Small intestine (tissue), 7 donors: ENCODE measurements around the gene WDR82. TPM values are rescaled to one million over a fixed set of nuclear protein-coding genes. Genes with fewer than 3 reads are reported as not detected.
A peak's percentile ranks its signal among the peaks of the same experiment; 100 is the strongest.

Experiments used
- DNase-seq, 2 donors: peaks; one replicate each; pipeline versions ENCODE4 v3.0.0 to v3.0.0-alpha.2; 2013
- FAIRE-seq: peaks from 2 replicates; lab custom pipeline; 2012; peaks lifted over from hg19 to GRCh38; lab: Jason Lieb, UNC
- H3K27ac ChIP-seq, 3 donors: one replicate each; pipeline ENCODE4 v1.5.1; 2013; ENCODE audit warnings: low read length in 2 of 3, mild to moderate bottlenecking in 2 of 3, control low read depth in 1 of 3, inconsistent platforms in 1 of 3, low read depth in 1 of 3, moderate library complexity in 1 of 3
- H3K27me3 ChIP-seq, 3 donors: one replicate each; pipeline ENCODE4 v1.6.1; 2013; ENCODE audit warnings: low read length in 3 of 3, inconsistent platforms in 1 of 3; ENCODE audit not compliant: control insufficient read depth in 3 of 3, insufficient read depth in 3 of 3
- H3K36me3 ChIP-seq, 3 donors: one replicate each; pipeline ENCODE4 v1.6.1; 2013; ENCODE audit warnings: low read length in 3 of 3, inconsistent platforms in 1 of 3, low read depth in 1 of 3, mild to moderate bottlenecking in 1 of 3, moderate library complexity in 1 of 3; ENCODE audit not compliant: control insufficient read depth in 3 of 3, insufficient read depth in 2 of 3
- H3K4me1 ChIP-seq, 3 donors: one replicate each; pipeline ENCODE4 v1.6.1; 2013; ENCODE audit warnings: low read length in 2 of 3, inconsistent platforms in 1 of 3, low read depth in 1 of 3, mild to moderate bottlenecking in 1 of 3, moderate library complexity in 1 of 3; ENCODE audit not compliant: control insufficient read depth in 3 of 3, insufficient read depth in 2 of 3
- H3K4me3 ChIP-seq, 3 donors: one replicate each; pipeline ENCODE4 v1.5.1; 2013; ENCODE audit warnings: low read length in 3 of 3, control low read depth in 1 of 3, inconsistent platforms in 1 of 3, low read depth in 1 of 3, mild to moderate bottlenecking in 1 of 3, moderate library complexity in 1 of 3
- H3K9me3 ChIP-seq, 2 donors: one replicate each; pipeline ENCODE4 v1.6.1; 2013; ENCODE audit warnings: low read depth in 1 of 2, low read length in 1 of 2; ENCODE audit not compliant: control insufficient read depth in 2 of 2, insufficient read depth in 1 of 2
- WGBS, 3 donors: extraction: QIAGEN DNeasy Blood & Tissue Kit; methylation state at CpG; one replicate each; pipeline ENCODE4 v1.1.7; 2013; 5-methylcytosine and 5-hydroxymethylcytosine counted together
- polyA plus RNA-seq, 4 donors: library from polyadenylated mRNA; stranded (reverse) in 3 of 4; unstranded in 1 of 4; fragments of 200-250 nt in 3 of 4; fragments of 120-200 nt in 1 of 4; gene quantifications; one replicate each; pipeline versions ENCODE4 v1.2.1 to v1.2.3, GENCODE V29; 2013
- donor health status: healthy with polysubstance abuse.
- donor health status: control.
- donor health status: control.
- donor health status: Bipolar disorder and iron deficiency.
- donor health status: healthy.

WDR82 gene
- polyA plus RNA-seq, 4 donors, result 25.9 to 64.3 (median 36.1) TPM

DNA sequence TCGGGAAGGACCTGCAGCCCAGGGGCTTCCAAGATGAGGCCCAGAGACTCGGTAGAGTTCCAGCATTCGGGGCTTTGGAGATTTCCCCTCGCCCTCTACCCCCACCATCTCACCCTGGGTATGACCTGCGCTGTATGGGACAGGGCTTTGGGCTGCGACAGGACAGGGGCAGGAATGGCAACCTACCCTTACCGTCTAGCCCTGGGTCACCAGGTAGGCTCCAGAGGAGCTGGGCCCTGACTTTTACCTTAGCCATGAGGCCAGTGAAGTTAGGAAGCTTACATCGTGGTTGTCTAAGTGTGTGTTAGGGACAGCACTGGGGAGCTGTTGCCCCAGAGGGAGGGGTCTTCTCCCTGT lies 32.2 kb downstream of the WDR82 start:
- Histone ChIP-seq H3K27ac (peak overlapping the region in 2 of 3 donors; percentile 72 to 91), H3K36me3 (peaks cover 0 to 39% (median 1%) of the 10 kb centered on the region in 3 donors), H3K9me3 (peaks cover 0 to 4% of the 10 kb centered on the region in 2 donors), H3K27me3 (peaks cover 0 to 14% (median 0%) of the 10 kb centered on the region in 3 donors), H3K4me1 (peaks cover 0 to 7% (median 0%) of the 10 kb centered on the region in 3 donors), H3K4me3 (peak overlapping the region in 2 of 3 donors; percentile 49 to 58)
- FAIRE-seq, result no peak
- WGBS, 3 donors, result 39 to 49% (median 39%) methylated on average over 8 of the region's 8 CpGs
- DNase-seq, result no peak

DNA sequence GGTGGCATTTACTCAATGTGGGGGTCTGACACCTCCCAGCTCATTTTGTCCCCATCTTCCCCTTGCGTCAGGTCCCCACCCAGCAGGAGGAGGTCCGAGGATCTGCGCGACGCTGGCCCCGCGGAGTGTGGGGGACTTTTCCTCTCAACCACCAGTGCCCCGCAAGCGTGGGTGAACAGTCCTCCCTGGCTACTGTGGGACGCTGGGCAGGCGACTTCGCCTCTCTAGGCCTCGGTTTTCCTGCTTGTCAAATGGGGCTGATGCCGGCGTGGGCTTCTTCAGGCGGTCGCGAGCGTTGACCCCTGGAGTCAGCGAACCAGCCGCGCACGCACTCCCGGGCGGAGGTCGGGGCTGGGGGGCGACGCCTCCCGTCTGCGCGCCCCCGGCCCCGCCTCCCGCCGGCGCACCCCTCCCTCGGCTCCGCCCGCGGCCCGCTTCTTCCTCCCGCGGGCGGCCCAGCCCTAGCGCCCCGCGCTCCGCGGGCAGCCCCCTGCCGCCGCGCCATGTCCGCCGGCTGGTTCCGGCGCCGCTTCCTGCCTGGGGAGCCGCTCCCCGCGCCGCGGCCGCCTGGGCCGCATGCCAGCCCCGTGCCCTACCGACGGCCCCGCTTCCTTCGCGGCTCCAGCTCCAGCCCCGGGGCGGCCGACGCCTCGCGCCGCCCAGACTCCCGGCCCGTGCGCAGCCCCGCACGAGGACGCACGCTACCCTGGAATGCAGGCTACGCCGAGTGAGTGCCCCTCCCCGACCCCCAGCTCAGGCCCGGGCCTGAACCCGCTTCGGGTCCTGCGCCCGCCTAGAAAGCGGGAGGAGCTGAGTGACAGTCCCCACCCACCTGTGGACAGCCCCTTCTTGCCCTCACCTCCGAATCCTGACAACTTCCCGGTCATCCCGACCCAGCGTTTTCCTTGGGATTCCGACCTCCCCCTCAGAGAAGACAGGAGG lies 32.9 kb downstream of the WDR82 start, which contains the start of gene PPM1M:
PPM1M (plus strand) TSS at position 438 of the 942 bp plus-strand sequence; CDS start at position 504, 66 bp downstream.
- H3K9me3 ChIP-seq, result peaks cover 0 to 4% of the 10 kb centered on the region in 2 donors
- H3K27me3 ChIP-seq, result peaks cover 0 to 14% (median 0%) of the 10 kb centered on the region in 3 donors
- peak within 1 kb of the TSS in 2 of 3 donors; percentile 72 to 91 for H3K27ac ChIP-seq
- whole genome bisulfite sequencing, 3 donors, result 1 to 3% (median 2%) methylated on average over 67 to 98 of the region's 98 CpGs
- peak; percentile 42 to 81 for DNase-seq
- H3K4me3 ChIP-seq, result peak within 1 kb of the TSS; percentile 50 to 58 (median 52)
- peaks cover 0 to 7% (median 0%) of the 10 kb centered on the region in 3 donors for H3K4me1 ChIP-seq
- peaks cover 0 to 32% (median 0%) of the 10 kb centered on the region in 3 donors for H3K36me3 ChIP-seq
- no peak for FAIRE-seq

DNA sequence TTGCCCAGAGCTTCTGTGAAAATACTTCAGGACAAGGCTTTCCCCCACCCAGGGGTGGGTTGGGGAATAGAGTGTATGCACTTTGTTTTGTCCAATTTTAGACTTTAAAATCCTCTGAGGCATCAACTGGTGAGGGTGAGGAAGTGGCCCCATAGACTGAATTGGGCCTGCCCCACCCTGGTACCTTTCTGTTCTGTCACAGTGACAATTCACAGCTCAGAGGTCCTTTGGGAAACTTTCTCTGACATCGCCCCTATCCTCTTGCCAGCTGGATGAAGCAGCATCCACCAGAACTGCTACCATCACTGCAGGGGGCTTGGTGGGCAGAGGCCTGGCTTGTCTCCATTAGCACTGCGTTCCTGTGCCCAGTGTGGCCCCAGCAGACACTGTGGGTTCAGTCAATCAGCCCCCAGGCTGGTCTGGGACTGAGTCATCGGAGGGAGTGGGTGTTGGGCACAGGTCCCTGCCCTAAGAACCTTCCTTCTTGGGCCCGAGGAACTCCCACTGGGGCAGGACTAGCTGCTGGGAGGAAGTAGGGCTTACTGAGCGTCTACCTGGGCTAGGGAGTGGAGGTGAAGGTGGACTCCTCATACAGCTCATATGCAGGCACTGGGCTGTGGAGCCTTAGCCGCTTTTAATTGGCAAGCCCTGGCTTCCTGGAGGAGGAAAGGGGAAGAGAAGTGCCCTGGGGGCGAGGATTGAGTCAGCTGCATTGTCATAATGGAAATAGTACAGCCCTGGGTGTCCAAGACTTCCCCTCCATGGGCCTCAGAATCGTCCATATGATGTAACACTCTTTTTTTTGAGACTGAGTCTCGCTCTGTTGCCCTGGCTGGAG lies 34.4 kb downstream of the WDR82 start:
- peak overlapping the region in 2 of 3 donors; percentile 15 to 91 for H3K27ac ChIP-seq
- peaks cover 0 to 4% of the 10 kb centered on the region in 2 donors for H3K9me3 ChIP-seq

DNA sequence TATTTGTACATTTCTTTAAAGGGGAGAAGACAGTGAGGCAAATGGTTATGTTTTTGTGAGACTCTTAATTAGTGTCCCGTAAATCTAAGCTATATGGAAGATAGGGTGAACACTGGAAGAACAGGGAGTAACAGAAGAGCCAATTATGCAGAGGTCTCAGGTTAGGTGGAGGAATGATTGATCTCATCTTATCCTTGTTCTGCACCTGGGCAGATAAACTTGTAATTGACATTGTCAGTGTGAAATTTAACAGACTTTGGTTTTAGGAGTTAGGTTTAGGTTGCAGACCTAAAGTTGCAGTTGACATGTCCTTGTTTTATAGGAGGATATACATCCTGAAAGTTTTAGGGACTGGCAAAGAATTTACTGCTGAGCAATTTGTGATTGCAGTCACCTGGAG lies 36.4 kb downstream of the WDR82 start:
- peaks cover 0 to 14% (median 0%) of the 10 kb centered on the region in 3 donors for H3K27me3 ChIP-seq
- no peak overlapping the region for H3K4me3 ChIP-seq
- H3K9me3 ChIP-seq, result peaks cover 0 to 4% of the 10 kb centered on the region in 2 donors
- DNase-seq (no peak), FAIRE-seq (no peak)
- H3K36me3 ChIP-seq, result peaks cover 0 to 9% (median 0%) of the 10 kb centered on the region in 3 donors
- peaks cover 0 to 32% (median 8%) of the 10 kb centered on the region in 3 donors for H3K4me1 ChIP-seq
- no peak overlapping the region for H3K27ac ChIP-seq
- 64 to 81% (median 73%) methylated on average over 1 of the region's 1 CpG for WGBS, 3 donors

More for the DNA sequence above, 34.4 kb downstream of the WDR82 start:
- no peak for FAIRE-seq
- H3K36me3 ChIP-seq, result peaks cover 0 to 19% (median 0%) of the 10 kb centered on the region in 3 donors
- no peak overlapping the region for H3K4me3 ChIP-seq
- H3K4me1 ChIP-seq, result peaks cover 0 to 17% (median 0%) of the 10 kb centered on the region in 3 donors
- 69 to 73% (median 70%) methylated on average over 9 of the region's 9 CpGs for WGBS, 3 donors
- peaks cover 0 to 14% (median 0%) of the 10 kb centered on the region in 3 donors for H3K27me3 ChIP-seq
- DNase-seq, result no peak

DNA sequence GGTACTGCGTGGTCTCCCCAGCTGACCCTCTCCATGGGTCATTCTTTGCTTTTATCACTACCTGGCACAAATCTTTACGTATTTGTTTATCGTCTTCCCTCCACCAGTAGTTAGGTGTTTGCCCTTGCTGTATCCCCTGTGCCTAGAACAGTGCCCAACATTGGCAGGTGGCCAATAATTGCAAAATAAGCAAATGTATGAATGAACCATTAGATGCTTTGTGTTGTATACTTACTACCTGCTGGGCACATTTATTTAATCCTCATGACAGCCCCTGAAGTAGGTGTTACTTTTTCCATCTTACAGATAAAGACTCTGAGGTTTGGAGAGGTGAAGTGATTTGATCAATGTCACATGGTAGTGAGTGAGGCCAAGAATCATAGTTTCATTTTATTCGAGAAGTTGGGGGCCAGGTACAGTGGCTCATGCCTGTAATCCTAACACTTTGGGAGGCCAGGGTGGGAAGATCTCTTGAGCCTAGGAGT lies 37.5 kb downstream of the WDR82 start:
- Histone ChIP-seq H3K9me3 (peaks cover 0 to 4% of the 10 kb centered on the region in 2 donors), H3K4me1 (peaks cover 0 to 33% (median 8%) of the 10 kb centered on the region in 3 donors), H3K4me3 (no peak overlapping the region), H3K27me3 (peaks cover 0 to 11% (median 0%) of the 10 kb centered on the region in 3 donors), H3K36me3 (peaks cover 0 to 10% (median 2%) of the 10 kb centered on the region in 3 donors), H3K27ac (peak overlapping the region in 1 of 3 donors; percentile 76)
- 86 to 90% (median 88%) methylated on average over 4 of the region's 4 CpGs for WGBS, 3 donors
- DNase-seq (no peak), FAIRE-seq (no peak)

DNA sequence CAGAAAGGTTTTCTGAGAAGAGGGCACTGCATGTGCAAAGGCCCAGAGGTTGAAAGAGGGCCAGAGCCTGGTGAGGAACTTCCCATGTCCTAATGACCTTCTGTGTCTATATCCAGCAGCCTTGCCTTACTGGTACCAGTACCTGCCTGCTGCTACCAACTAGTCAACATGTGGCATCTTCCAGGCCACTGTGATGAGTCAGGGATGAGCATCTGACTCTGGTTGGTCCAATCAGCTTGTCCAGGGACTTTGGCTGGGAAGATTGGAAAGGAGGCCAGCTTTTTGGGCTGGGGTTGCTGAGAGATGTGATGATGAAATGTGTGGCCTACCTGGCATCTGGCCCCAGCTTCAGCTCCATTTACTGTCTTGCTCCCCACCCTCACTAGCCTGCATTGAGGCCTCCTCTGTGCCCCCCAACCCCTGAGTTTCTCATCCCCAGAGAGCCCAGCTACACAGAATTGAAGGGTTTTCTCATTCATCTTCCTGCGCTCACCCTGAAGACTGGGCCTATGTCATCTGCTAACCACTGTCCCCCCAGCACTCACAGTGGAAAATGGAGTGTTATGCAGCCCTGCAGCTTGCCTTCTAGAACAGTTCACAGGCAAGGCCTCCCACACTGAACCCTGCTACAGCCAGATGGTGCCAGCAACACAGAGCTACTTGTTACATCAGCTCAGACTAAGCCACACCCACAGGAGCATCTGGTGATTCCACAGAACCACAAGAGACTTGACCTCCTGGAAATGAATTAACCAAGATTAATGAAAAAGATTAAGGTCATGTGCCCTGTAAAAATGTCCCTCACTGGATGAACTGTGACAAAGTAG lies 38.2 kb downstream of the WDR82 start:
- H3K27me3 ChIP-seq, result peaks cover 0 to 8% (median 0%) of the 10 kb centered on the region in 3 donors
- H3K36me3 ChIP-seq, result peaks cover 0 to 13% (median 2%) of the 10 kb centered on the region in 3 donors
- peak overlapping the region in 1 of 3 donors; percentile 76 for H3K27ac ChIP-seq
- peak; percentile 42 to 46 for DNase-seq
- 83 to 100% (median 95%) methylated on average over 1 of the region's 1 CpG for WGBS, 3 donors
- H3K9me3 ChIP-seq, result peaks cover 0 to 4% of the 10 kb centered on the region in 2 donors
- no peak for FAIRE-seq
- peaks cover 0 to 32% (median 8%) of the 10 kb centered on the region in 3 donors for H3K4me1 ChIP-seq
- H3K4me3 ChIP-seq, result peak overlapping the region in 1 of 3 donors; percentile 100
